BE2C (cell line): ENCODE data around the gene DUOX1.
"Not testable (repeated sequence)": the region's sequence is repeated elsewhere in the genome, so short reads cannot be mapped to it uniquely, and the experiment has no call there.

Experiments
- DNase-seq: peaks from one replicate; pipeline ENCODE4 v3.0.0-alpha.2; 2020
- H3K27me3 ChIP-seq: fragments of 250-450 bp; sonication (Bioruptor Pico); 2 replicates; pipeline ENCODE4 v1.5.1; 2020; ENCODE audit warnings: mild to moderate bottlenecking
- H3K36me3 ChIP-seq: fragments of 250-450 bp; sonication (Bioruptor Pico); 2 replicates; pipeline ENCODE4 v1.5.1; 2020; ENCODE audit warnings: mild to moderate bottlenecking
- H3K4me1 ChIP-seq: fragments of 250-450 bp; sonication (Bioruptor Pico); 2 replicates; pipeline ENCODE4 v1.5.1; 2020
- H3K4me3 ChIP-seq: 2 replicates; pipeline ENCODE4 v1.5.1; 2011; ENCODE audit warnings: low read depth, low read length
- H3K9me3 ChIP-seq: fragments of 250-450 bp; sonication (Bioruptor Pico); 2 replicates; pipeline ENCODE4 v1.5.1; 2020
- TF ChIP-seq, protein P1 (sequence below): IDR thresholded peaks from 2 replicates; pipeline ENCODE4 v1.5.1; 2012; ENCODE audit warnings: mild to moderate bottlenecking, low read depth, low read length

DUOX1 gene

GRCh38 chr15:45095661-45096060 lies 34.1 kb upstream of the DUOX1 start:
- TF ChIP-seq, protein P1, sequence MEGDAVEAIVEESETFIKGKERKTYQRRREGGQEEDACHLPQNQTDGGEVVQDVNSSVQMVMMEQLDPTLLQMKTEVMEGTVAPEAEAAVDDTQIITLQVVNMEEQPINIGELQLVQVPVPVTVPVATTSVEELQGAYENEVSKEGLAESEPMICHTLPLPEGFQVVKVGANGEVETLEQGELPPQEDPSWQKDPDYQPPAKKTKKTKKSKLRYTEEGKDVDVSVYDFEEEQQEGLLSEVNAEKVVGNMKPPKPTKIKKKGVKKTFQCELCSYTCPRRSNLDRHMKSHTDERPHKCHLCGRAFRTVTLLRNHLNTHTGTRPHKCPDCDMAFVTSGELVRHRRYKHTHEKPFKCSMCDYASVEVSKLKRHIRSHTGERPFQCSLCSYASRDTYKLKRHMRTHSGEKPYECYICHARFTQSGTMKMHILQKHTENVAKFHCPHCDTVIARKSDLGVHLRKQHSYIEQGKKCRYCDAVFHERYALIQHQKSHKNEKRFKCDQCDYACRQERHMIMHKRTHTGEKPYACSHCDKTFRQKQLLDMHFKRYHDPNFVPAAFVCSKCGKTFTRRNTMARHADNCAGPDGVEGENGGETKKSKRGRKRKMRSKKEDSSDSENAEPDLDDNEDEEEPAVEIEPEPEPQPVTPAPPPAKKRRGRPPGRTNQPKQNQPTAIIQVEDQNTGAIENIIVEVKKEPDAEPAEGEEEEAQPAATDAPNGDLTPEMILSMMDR: no peak
- Histone ChIP-seq H3K36me3 (no peaks in the 10 kb centered on the region), H3K9me3 (no peaks in the 10 kb centered on the region)

DNA sequence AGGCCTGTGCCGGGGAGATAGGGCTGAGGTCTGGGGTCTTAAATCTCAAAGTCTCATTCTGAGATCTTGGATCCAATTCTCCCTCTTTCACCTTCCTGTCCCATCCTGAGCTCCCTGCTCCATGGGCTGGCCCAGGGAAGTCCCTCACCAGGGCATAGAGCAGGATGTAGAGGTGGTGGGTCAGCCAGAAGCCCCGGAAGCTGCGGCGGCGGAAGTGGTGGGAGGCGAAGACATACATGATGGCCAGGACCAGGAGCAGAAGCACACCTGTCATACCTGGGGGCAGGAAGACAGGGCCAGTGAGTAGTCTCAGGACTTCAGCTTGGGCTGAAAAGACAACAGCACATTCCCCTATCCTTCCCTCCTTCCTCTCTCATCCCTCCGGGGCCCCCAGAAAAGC lies 32.3 kb upstream of the DUOX1 start:
- TF ChIP-seq, protein P1: no peak
- Histone ChIP-seq H3K36me3 (no peaks in the 10 kb centered on the region), H3K4me3 (no peak overlapping the region), H3K9me3 (no peaks in the 10 kb centered on the region), H3K27me3 (no peaks in the 10 kb centered on the region), H3K4me1 (no peaks in the 10 kb centered on the region)
- no peak for DNase-seq

More at GRCh38 chr15:45095661-45096060, 34.1 kb upstream of the DUOX1 start:
- DNase-seq: no peak
- Histone ChIP-seq H3K4me1 (no peaks in the 10 kb centered on the region), H3K4me3 (no peak overlapping the region), H3K27me3 (no peaks in the 10 kb centered on the region)

DNA sequence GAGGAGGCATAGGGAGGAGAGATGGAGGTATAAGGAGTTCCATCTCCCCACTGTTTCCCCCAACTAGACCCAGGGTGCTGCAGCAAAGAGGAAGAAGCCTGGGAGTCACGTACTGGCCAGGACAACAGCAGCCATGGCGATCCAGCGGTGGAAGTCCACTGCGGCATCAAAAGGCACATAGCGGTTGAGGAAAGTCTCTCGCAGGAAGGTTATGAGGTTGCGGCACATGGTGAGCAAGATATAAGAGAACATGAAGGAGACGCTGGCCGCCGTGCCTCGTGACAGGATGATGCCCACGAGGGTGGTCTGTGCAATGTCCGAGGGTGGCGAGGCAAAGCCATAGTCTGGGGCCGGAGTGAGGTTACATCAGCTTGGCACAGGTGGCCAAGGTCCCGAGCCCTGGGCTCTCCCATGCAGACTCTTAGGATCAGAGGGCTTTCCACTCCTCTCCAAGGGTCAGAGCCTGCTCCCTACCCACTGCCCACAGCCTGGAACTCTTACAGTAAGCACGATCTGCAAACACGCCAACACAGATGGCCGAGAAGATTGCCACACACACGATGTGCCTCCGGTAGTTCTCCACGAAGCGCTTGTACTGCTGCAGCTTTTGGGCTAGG lies 30.1 kb upstream of the DUOX1 start:
- TF ChIP-seq, protein P1: no peak

GRCh38 chr15:45100884-45101625 lies 28.7 kb upstream of the DUOX1 start:
- Histone ChIP-seq H3K27me3 (no peaks in the 10 kb centered on the region), H3K4me1 (no peaks in the 10 kb centered on the region), H3K4me3 (no peak overlapping the region), H3K36me3 (no peaks in the 10 kb centered on the region), H3K9me3 (no peaks in the 10 kb centered on the region)
- DNase-seq: no peak
- TF ChIP-seq, protein P1: no peak

More for the DNA sequence above, 30.1 kb upstream of the DUOX1 start:
- no peaks in the 10 kb centered on the region for H3K9me3 ChIP-seq
- no peaks in the 10 kb centered on the region for H3K36me3 ChIP-seq
- H3K4me1 ChIP-seq: no peaks in the 10 kb centered on the region
- no peak for DNase-seq
- no peak overlapping the region for H3K4me3 ChIP-seq
- H3K27me3 ChIP-seq: no peaks in the 10 kb centered on the region

DNA sequence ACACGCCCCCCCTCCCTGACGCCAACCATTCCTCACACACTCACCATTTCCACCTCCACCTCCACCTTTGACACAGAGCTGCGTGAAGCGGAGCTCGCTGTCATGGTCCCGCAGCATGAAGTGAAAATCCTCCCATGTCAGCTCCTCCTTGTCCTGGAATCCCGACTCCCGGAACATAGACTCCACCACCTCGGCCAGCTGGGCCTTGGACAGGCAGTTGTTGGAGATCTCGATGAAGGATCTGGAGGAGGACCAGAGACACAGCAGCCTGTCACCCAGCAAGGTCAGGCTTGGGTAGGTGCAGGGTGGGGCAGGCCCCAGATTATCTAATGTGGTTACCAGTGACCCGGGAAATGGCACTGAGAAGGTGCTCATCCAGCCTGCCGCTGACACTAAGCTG lies 28.0 kb upstream of the DUOX1 start:
- no peak overlapping the region for H3K4me3 ChIP-seq
- H3K36me3 ChIP-seq: no peaks in the 10 kb centered on the region
- TF ChIP-seq, protein P1: no peak
- H3K4me1 ChIP-seq: no peaks in the 10 kb centered on the region
- H3K27me3 ChIP-seq: no peaks in the 10 kb centered on the region
- H3K9me3 ChIP-seq: no peaks in the 10 kb centered on the region
- no peak for DNase-seq

DNA sequence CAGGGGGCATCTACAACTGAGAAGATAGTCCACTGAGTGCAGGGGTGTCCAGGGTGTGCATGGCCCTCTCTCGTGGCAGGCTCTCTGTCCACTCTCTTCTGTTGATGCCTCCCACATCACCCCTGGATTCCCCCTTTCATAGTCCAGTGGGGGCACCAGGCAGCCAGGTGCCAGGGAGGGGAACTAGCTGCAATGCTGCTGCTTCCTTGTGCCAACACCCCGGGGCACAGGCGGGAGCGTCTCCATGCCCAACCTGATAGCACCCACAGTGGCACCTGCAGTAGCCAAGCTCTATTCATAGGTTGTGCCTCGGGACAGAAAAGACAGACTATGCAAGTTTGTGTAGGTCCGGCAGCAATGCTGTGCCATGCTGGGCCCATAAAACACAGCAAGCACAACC lies 27.6 kb upstream of the DUOX1 start:
- Histone ChIP-seq H3K27me3 (no peaks in the 10 kb centered on the region), H3K4me3 (no peak overlapping the region), H3K4me1 (no peaks in the 10 kb centered on the region), H3K36me3 (no peaks in the 10 kb centered on the region), H3K9me3 (no peaks in the 10 kb centered on the region)
- TF ChIP-seq, protein P1: no peak
- no peak for DNase-seq

DNA sequence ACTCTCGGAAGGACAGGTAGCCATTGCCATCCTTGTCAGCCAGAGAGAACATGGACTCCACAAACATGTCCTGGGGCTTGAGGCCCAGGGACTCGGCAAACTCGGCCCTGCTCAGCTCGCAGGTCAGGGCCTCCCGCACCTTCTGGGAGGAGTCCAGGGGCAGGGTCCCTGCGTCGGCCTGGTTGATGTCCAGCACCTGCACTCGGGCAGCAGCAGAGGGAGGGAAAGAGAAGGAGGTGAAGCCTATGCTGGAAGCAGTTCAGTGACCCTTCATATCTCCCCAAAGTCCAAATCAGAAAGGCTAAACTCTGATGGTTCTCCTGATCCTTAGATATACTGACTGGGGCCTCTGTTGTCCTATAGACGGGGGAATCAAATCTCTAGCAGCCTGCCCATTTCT lies 25.6 kb upstream of the DUOX1 start:
- H3K4me1 ChIP-seq, DNase-seq, H3K36me3 ChIP-seq, H3K9me3 ChIP-seq, H3K27me3 ChIP-seq, H3K4me3 ChIP-seq: not testable (repeated sequence)
